HepG2 (cell line): ENCODE measurements around the gene NAB1. TPM values are rescaled to one million over a fixed set of nuclear protein-coding genes. Genes with fewer than 3 reads are reported as not detected.
A peak's percentile ranks its signal among the peaks of the same experiment; 100 is the strongest.

Experiments used
- ADNP ChIP-seq: sonication (generic); formaldehyde crosslinking; IDR thresholded peaks from 2 replicates; pipeline ENCODE4 v1.4.0; 2020; ENCODE audit warnings: missing genetic modification reagents
- FOXJ3 ChIP-seq: sonication (generic); formaldehyde crosslinking; IDR thresholded peaks from 2 replicates; pipeline ENCODE4 v1.4.0; 2020; ENCODE audit warnings: missing genetic modification reagents, mild to moderate bottlenecking, borderline replicate concordance
- JARID2 ChIP-seq: sonication (generic); formaldehyde crosslinking; IDR thresholded peaks from 2 replicates; pipeline ENCODE4 v1.8.1; 2023; ENCODE audit warnings: missing genetic modification reagents, inconsistent platforms; ENCODE audit not compliant: insufficient replicate concordance
- KDM4B ChIP-seq: sonication (generic); formaldehyde crosslinking; IDR thresholded peaks from 2 replicates; pipeline ENCODE4 v1.4.0; 2020; ENCODE audit warnings: missing genetic modification reagents
- KDM6A ChIP-seq: IDR thresholded peaks from 2 replicates; pipeline ENCODE4 v1.6.1; 2016; ENCODE audit warnings: low read depth
- KMT2A ChIP-seq: sonication (generic); formaldehyde crosslinking; IDR thresholded peaks from 2 replicates; pipeline ENCODE4 v1.4.0; 2020; ENCODE audit warnings: missing genetic modification reagents
- NFRKB ChIP-seq: fragments of 450-650 bp; IDR thresholded peaks from 2 replicates; pipeline ENCODE4 v1.6.1; 2017
- RORA ChIP-seq: sonication (generic); formaldehyde crosslinking; IDR thresholded peaks from 2 replicates; pipeline ENCODE4 v1.5.0; 2020; ENCODE audit warnings: mild to moderate bottlenecking, missing genetic modification reagents, moderate library complexity
- YEATS4 ChIP-seq: sonication (generic); formaldehyde crosslinking; IDR thresholded peaks from 2 replicates; pipeline ENCODE4 v1.4.0; 2020; ENCODE audit warnings: missing genetic modification reagents, borderline replicate concordance
- ZFP36L2 ChIP-seq: sonication (generic); formaldehyde crosslinking; IDR thresholded peaks from 2 replicates; pipeline ENCODE4 v1.4.0; 2020; ENCODE audit warnings: missing genetic modification reagents
- ZNF263 ChIP-seq: sonication (generic); formaldehyde crosslinking; IDR thresholded peaks from 2 replicates; pipeline ENCODE4 v1.4.0; 2020; ENCODE audit warnings: missing genetic modification reagents
- ZNF296 ChIP-seq: sonication (generic); formaldehyde crosslinking; conservative IDR thresholded peaks from 2 replicates; pipeline ENCODE4 v1.5.0; 2020; ENCODE audit warnings: mild to moderate bottlenecking, missing genetic modification reagents
- ZNF720 ChIP-seq: sonication (generic); formaldehyde crosslinking; IDR thresholded peaks from 2 replicates; pipeline ENCODE4 v1.4.0; 2020; ENCODE audit warnings: missing genetic modification reagents
- polyA plus RNA-seq, 8 experiments: library from polyadenylated mRNA; depleted of rRNA in 3 of 8; stranded (reverse) in 7 of 8; unstranded in 1 of 8; fragments of >200 nt; fragmentation: Illumina TruSeq in 4 of 8; extraction: Trizol in 4 of 8; gene quantifications; 2 replicates each; pipeline versions ENCODE4 v1.2.1 to v1.2.3, GENCODE V29; 2011 to 2016; ENCODE audit warnings: low read depth in 4 of 8, missing spikeins in 1 of 8, mixed read lengths in 1 of 8; ENCODE audit not compliant: insufficient read depth in 1 of 8
- total RNA-seq, 5 experiments: library from RNA; depleted of rRNA; stranded (reverse); fragments of >200 nt; fragmentation: Illumina TruSeq; extraction: Trizol; gene quantifications; 2 replicates each; pipeline ENCODE4 v1.2.3, GENCODE V29; 2016; ENCODE audit warnings: low read depth in 1 of 5
- TF ChIP-seq, protein P1 (sequence below): sonication (generic); formaldehyde crosslinking; IDR thresholded peaks from 2 replicates; pipeline ENCODE4 v1.5.0; 2020; ENCODE audit warnings: mild to moderate bottlenecking, missing genetic modification reagents
- TF ChIP-seq, protein P2 (sequence below): sonication (generic); formaldehyde crosslinking; conservative IDR thresholded peaks from 2 replicates; pipeline ENCODE4 v1.8.0; 2022; ENCODE audit warnings: low read depth, missing genetic modification reagents
- TF ChIP-seq, protein P3 (sequence below): sonication (generic); formaldehyde crosslinking; IDR thresholded peaks from 2 replicates; pipeline ENCODE4 v1.4.0; 2020; ENCODE audit warnings: missing genetic modification reagents
- TF ChIP-seq, protein P4 (sequence below): sonication (generic); formaldehyde crosslinking; IDR thresholded peaks from 2 replicates; pipeline ENCODE4 v1.4.0; 2020; ENCODE audit warnings: mild to moderate bottlenecking, missing genetic modification reagents, borderline replicate concordance
- TF ChIP-seq, protein P5 (sequence below): sonication (generic); formaldehyde crosslinking; IDR thresholded peaks from 2 replicates; pipeline ENCODE4 v1.5.1; 2020; ENCODE audit warnings: mild to moderate bottlenecking, missing genetic modification reagents, moderate library complexity

Gene NAB1
- total and polyA plus RNA-seq, 2 of the 13 experiments (the other 11 are each of a cell fraction or from before 2014, with no cell fraction given), result 24.5 to 46.0 TPM

DNA sequence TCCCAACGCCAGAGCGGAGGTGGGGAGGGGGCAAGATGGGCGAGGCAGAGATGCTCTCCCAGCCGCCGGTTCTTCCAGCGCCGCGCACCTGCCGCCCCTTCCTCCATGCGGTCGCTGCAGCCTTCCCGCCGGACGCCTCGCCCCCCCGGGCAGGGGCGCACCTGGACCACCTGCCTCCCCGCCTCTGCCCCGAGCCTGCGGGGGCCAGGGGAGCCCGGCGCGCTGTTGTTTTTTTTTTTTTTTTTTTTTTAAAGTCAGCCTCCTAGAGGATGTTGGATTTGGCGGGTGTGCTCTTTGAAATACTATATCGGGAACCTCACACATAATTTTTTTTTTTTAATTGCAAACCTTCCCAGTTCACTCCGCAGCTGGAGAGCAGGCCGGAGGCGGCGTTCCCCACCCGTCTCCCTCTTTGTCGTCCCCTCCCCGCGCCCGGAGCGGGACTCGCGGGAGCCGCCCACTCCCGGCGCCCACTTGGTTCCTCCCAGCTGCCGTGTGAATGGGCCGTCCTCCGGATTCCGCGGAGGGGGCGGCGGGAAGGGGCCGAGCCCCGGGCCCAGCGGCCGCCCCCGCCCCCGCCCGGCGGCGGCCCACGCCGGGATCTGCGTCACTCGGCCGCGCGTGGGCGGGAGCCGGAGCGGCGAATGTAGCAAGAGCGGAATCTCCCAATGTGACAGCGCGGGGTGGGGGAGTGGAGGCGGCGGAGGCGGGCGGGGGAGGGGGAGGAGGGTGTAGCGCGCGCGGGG is 421 bp upstream of the NAB1 start (continued):
- TF ChIP-seq, protein P1, sequence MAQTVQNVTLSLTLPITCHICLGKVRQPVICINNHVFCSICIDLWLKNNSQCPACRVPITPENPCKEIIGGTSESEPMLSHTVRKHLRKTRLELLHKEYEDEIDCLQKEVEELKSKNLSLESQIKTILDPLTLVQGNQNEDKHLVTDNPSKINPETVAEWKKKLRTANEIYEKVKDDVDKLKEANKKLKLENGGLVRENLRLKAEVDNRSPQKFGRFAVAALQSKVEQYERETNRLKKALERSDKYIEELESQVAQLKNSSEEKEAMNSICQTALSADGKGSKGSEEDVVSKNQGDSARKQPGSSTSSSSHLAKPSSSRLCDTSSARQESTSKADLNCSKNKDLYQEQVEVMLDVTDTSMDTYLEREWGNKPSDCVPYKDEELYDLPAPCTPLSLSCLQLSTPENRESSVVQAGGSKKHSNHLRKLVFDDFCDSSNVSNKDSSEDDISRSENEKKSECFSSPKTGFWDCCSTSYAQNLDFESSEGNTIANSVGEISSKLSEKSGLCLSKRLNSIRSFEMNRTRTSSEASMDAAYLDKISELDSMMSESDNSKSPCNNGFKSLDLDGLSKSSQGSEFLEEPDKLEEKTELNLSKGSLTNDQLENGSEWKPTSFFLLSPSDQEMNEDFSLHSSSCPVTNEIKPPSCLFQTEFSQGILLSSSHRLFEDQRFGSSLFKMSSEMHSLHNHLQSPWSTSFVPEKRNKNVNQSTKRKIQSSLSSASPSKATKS (CRISPR knock-in tag), result no peak
- no peak for TF ChIP-seq FOXJ3 (CRISPR knock-in tag)
- TF ChIP-seq, protein P2, sequence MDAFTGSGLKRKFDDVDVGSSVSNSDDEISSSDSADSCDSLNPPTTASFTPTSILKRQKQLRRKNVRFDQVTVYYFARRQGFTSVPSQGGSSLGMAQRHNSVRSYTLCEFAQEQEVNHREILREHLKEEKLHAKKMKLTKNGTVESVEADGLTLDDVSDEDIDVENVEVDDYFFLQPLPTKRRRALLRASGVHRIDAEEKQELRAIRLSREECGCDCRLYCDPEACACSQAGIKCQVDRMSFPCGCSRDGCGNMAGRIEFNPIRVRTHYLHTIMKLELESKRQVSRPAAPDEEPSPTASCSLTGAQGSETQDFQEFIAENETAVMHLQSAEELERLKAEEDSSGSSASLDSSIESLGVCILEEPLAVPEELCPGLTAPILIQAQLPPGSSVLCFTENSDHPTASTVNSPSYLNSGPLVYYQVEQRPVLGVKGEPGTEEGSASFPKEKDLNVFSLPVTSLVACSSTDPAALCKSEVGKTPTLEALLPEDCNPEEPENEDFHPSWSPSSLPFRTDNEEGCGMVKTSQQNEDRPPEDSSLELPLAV (CRISPR knock-in tag), result no peak
- TF ChIP-seq KDM4B (CRISPR knock-in tag), result no peak
- no peak; the same call in 1 of the 2 replicates for TF ChIP-seq ZNF263 (CRISPR knock-in tag)
- no peak for TF ChIP-seq RORA
- TF ChIP-seq, protein P3, sequence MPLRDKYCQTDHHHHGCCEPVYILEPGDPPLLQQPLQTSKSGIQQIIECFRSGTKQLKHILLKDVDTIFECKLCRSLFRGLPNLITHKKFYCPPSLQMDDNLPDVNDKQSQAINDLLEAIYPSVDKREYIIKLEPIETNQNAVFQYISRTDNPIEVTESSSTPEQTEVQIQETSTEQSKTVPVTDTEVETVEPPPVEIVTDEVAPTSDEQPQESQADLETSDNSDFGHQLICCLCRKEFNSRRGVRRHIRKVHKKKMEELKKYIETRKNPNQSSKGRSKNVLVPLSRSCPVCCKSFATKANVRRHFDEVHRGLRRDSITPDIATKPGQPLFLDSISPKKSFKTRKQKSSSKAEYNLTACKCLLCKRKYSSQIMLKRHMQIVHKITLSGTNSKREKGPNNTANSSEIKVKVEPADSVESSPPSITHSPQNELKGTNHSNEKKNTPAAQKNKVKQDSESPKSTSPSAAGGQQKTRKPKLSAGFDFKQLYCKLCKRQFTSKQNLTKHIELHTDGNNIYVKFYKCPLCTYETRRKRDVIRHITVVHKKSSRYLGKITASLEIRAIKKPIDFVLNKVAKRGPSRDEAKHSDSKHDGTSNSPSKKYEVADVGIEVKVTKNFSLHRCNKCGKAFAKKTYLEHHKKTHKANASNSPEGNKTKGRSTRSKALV, result no peak
- TF ChIP-seq KMT2A (CRISPR knock-in tag), result no peak
- 0 out of 2 replicates have a peak, but pooled peaks have one; percentile 48 for TF ChIP-seq ZNF296 (CRISPR knock-in tag)
- no peak for TF ChIP-seq KDM6A (CRISPR knock-in tag)
- no peak for TF ChIP-seq JARID2 (CRISPR knock-in tag)
- no peak for TF ChIP-seq NFRKB
- no peak for TF ChIP-seq ZFP36L2 (CRISPR knock-in tag)
- TF ChIP-seq ADNP, result no peak
- TF ChIP-seq, protein P4, sequence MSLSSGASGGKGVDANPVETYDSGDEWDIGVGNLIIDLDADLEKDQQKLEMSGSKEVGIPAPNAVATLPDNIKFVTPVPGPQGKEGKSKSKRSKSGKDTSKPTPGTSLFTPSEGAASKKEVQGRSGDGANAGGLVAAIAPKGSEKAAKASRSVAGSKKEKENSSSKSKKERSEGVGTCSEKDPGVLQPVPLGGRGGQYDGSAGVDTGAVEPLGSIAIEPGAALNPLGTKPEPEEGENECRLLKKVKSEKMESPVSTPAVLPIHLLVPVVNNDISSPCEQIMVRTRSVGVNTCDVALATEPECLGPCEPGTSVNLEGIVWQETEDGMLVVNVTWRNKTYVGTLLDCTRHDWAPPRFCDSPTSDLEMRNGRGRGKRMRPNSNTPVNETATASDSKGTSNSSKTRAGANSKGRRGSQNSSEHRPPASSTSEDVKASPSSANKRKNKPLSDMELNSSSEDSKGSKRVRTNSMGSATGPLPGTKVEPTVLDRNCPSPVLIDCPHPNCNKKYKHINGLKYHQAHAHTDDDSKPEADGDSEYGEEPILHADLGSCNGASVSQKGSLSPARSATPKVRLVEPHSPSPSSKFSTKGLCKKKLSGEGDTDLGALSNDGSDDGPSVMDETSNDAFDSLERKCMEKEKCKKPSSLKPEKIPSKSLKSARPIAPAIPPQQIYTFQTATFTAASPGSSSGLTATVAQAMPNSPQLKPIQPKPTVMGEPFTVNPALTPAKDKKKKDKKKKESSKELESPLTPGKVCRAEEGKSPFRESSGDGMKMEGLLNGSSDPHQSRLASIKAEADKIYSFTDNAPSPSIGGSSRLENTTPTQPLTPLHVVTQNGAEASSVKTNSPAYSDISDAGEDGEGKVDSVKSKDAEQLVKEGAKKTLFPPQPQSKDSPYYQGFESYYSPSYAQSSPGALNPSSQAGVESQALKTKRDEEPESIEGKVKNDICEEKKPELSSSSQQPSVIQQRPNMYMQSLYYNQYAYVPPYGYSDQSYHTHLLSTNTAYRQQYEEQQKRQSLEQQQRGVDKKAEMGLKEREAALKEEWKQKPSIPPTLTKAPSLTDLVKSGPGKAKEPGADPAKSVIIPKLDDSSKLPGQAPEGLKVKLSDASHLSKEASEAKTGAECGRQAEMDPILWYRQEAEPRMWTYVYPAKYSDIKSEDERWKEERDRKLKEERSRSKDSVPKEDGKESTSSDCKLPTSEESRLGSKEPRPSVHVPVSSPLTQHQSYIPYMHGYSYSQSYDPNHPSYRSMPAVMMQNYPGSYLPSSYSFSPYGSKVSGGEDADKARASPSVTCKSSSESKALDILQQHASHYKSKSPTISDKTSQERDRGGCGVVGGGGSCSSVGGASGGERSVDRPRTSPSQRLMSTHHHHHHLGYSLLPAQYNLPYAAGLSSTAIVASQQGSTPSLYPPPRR, result no peak
- TF ChIP-seq, protein P5, sequence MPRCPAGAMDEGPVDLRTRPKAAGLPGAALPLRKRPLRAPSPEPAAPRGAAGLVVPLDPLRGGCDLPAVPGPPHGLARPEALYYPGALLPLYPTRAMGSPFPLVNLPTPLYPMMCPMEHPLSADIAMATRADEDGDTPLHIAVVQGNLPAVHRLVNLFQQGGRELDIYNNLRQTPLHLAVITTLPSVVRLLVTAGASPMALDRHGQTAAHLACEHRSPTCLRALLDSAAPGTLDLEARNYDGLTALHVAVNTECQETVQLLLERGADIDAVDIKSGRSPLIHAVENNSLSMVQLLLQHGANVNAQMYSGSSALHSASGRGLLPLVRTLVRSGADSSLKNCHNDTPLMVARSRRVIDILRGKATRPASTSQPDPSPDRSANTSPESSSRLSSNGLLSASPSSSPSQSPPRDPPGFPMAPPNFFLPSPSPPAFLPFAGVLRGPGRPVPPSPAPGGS (CRISPR knock-in tag), result 0 out of 2 replicates have a peak, but pooled peaks have one; percentile 45
- TF ChIP-seq YEATS4 (CRISPR knock-in tag), result peak; percentile 61; the same call in 1 of the 2 replicates
- TF ChIP-seq ZNF720 (CRISPR knock-in tag), result no peak
